Keratinocyte (primary cell): ENCODE results near the gene ARL11.

Experiments used
- EZH2 ChIP-seq: IDR thresholded peaks from one replicate; pipeline ENCODE4 v1.6.1; 2012; ENCODE audit warnings: inconsistent platforms, mild to moderate bottlenecking, low read length, moderate library complexity
- TF ChIP-seq, protein P1 (sequence below), 3 experiments: IDR thresholded peaks in 1 of 3; conservative IDR thresholded peaks in 1 of 3; optimal IDR thresholded peaks in 1 of 3; 2 replicates in 2 of 3; 3 replicates in 1 of 3; pipeline versions ENCODE3 to v1.5.1; 2011; ENCODE audit warnings: low read length in 3 of 3, mild to moderate bottlenecking in 3 of 3, moderate library complexity in 2 of 3, control low read depth in 1 of 3, inconsistent platforms in 1 of 3; ENCODE audit not compliant: insufficient read depth in 2 of 3; ENCODE audit errors: extremely low read depth in 1 of 3

DNA sequence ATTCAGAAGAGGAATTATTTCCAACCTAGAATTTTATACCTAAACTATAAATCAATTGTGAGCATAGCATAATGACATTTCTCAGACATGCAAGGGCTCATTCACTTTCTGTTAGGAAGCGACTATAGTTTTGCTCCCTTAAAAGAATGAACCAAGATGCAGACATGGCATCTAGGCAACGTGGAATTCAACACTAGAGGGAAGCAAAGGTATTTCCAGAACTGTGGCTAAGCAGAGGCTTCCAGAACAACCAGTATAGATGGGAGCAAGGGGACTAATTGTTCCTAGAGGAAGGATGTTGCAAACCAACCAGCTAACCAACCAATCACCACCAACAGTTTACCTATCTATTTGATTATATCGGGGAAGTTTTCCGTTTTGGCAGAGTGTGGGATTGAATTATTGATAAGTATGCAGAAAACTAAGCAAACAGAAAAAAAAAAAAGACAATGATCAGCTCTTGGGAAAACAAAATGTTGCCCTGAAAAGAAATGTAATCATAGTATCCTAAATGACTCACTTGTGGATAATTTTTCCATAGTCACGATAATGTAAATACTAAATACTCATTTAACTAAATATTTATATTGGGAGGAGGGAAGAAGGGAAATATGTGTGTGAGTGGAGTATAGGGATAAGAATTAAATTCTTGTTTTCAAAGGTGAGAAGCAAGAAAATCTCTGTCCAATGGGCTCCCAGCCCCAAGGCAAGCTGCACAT, 21.1 kb downstream of the ARL11 start:
- TF ChIP-seq, protein P1, sequence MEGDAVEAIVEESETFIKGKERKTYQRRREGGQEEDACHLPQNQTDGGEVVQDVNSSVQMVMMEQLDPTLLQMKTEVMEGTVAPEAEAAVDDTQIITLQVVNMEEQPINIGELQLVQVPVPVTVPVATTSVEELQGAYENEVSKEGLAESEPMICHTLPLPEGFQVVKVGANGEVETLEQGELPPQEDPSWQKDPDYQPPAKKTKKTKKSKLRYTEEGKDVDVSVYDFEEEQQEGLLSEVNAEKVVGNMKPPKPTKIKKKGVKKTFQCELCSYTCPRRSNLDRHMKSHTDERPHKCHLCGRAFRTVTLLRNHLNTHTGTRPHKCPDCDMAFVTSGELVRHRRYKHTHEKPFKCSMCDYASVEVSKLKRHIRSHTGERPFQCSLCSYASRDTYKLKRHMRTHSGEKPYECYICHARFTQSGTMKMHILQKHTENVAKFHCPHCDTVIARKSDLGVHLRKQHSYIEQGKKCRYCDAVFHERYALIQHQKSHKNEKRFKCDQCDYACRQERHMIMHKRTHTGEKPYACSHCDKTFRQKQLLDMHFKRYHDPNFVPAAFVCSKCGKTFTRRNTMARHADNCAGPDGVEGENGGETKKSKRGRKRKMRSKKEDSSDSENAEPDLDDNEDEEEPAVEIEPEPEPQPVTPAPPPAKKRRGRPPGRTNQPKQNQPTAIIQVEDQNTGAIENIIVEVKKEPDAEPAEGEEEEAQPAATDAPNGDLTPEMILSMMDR (optimal IDR thresholded peaks at IDR 0.05 in 1 of 3, IDR thresholded peaks at IDR 0.05 in 1 of 3, conservative IDR thresholded peaks at IDR 0.05 in 1 of 3; ENCODE audit: extremely low read depth in 1 of 3, insufficient read depth in 2 of 3, low read length in 3 of 3) = peak; percentile 31 to 36 (median 33)
- TF ChIP-seq EZH2 = no peak
